H1 (cell line): ENCODE measurements around the gene ADD2. TPM values are rescaled to one million over a fixed set of nuclear protein-coding genes. Genes with fewer than 3 reads are reported as not detected.

ENCODE experiments used
- CTCF ChIA-PET: fragments of 300-600 bp; sonication (Branson Sonifier 250); formaldehyde crosslinking; loops from one replicate; lab custom pipeline; 2021; ENCODE audit not compliant: partially characterized antibody; lab: Charles Lee
- POLR2A ChIA-PET: fragments of 300-600 bp; sonication (Branson Sonifier 250); formaldehyde crosslinking; loops from one replicate; lab custom pipeline; 2021; ENCODE audit warnings: inconsistent platforms; ENCODE audit not compliant: partially characterized antibody; lab: Charles Lee
- DNase-seq, 2 experiments: peaks; one replicate each; pipeline versions ENCODE4 v3.0.0 to v3.0.0-alpha.2; 2010 to 2022; ENCODE audit warnings: low spot score in 2 of 2, low read depth in 1 of 2, mixed read lengths in 1 of 2
- FAIRE-seq: peaks from 2 replicates; lab custom pipeline; 2011; peaks lifted over from hg19 to GRCh38; lab: Jason Lieb, UNC
- H2AFZ ChIP-seq: 2 replicates; pipeline ENCODE4 v1.8.1; 2012; ENCODE audit warnings: low read length, inconsistent platforms
- H2AK5ac ChIP-seq: 2 replicates; pipeline ENCODE4 v1.6.1; 2013; ENCODE audit warnings: low read depth, low read length
- H2BK120ac ChIP-seq: replicated peaks from 2 replicates; pipeline ENCODE3; 2013; ENCODE audit warnings: low read depth, low read length, inconsistent platforms
- H2BK12ac ChIP-seq: 2 replicates; pipeline ENCODE4 v1.6.1; 2013; ENCODE audit warnings: low read depth, low read length
- H2BK15ac ChIP-seq: 2 replicates; pipeline ENCODE4 v1.6.1; 2013; ENCODE audit warnings: low read length
- H2BK20ac ChIP-seq: 2 replicates; pipeline ENCODE4 v1.6.1; 2013; ENCODE audit warnings: low read length
- H2BK5ac ChIP-seq: 2 replicates; pipeline ENCODE4 v1.6.1; 2013; ENCODE audit warnings: low read depth, low read length
- H3K14ac ChIP-seq: 2 replicates; pipeline ENCODE4 v1.6.1; 2013; ENCODE audit warnings: inconsistent platforms; ENCODE audit not compliant: insufficient read length
- H3K18ac ChIP-seq: 2 replicates; pipeline ENCODE4 v1.6.1; 2013; ENCODE audit warnings: low read length; ENCODE audit errors: extremely low read depth
- H3K23ac ChIP-seq: 2 replicates; pipeline ENCODE4 v1.6.1; 2013; ENCODE audit warnings: inconsistent platforms; ENCODE audit not compliant: insufficient read length
- H3K23me2 ChIP-seq: 2 replicates; pipeline ENCODE4 v1.6.1; 2013; ENCODE audit warnings: low read depth, low read length
- H3K27ac ChIP-seq: 2 replicates; pipeline ENCODE4 v1.6.1; 2011; ENCODE audit warnings: low read depth, low read length, inconsistent platforms
- H3K27me3 ChIP-seq, 4 experiments: replicated peaks in 1 of 4; 1 replicate in 1 of 4; 2 replicates in 3 of 4; pipeline versions ENCODE4 v1.6.1 to v1.8.1; 2011 to 2013; ENCODE audit warnings: low read length in 3 of 4, mild to moderate bottlenecking in 3 of 4, inconsistent platforms in 2 of 4, mixed read lengths in 2 of 4, moderate library complexity in 1 of 4; ENCODE audit not compliant: control insufficient read depth in 3 of 4, insufficient read depth in 3 of 4; ENCODE audit errors: extremely low read depth in 1 of 4
- H3K36me3 ChIP-seq, 4 experiments: 2 replicates each; pipeline versions ENCODE4 v1.6.1 to v1.8.1; 2011 to 2013; ENCODE audit warnings: mild to moderate bottlenecking in 4 of 4, low read length in 3 of 4, moderate library complexity in 2 of 4, control low read depth in 1 of 4, inconsistent platforms in 1 of 4; ENCODE audit not compliant: insufficient read depth in 4 of 4, control insufficient read depth in 2 of 4
- H3K4ac ChIP-seq: replicated peaks from 2 replicates; pipeline ENCODE3; 2013; ENCODE audit warnings: low read length, low read depth, mixed read lengths, inconsistent platforms; ENCODE audit not compliant: insufficient read length
- H3K4me1 ChIP-seq, 4 experiments: replicated peaks in 1 of 4; 1 replicate in 1 of 4; 2 replicates in 3 of 4; pipeline versions ENCODE4 v1.6.1 to v1.8.1; 2011 to 2013; ENCODE audit warnings: low read length in 3 of 4, inconsistent platforms in 2 of 4, mixed read lengths in 1 of 4; ENCODE audit not compliant: insufficient read depth in 4 of 4, control insufficient read depth in 3 of 4
- H3K4me2 ChIP-seq, 2 experiments: 2 replicates each; pipeline versions ENCODE4 v1.6.1 to v1.8.1; 2011 to 2013; ENCODE audit warnings: low read depth in 2 of 2, low read length in 2 of 2, control low read depth in 1 of 2, inconsistent platforms in 1 of 2, mild to moderate bottlenecking in 1 of 2; ENCODE audit not compliant: insufficient read depth in 1 of 2
- H3K4me3 ChIP-seq, 4 experiments: fragments of 200-600, 300-600 bp in 1 of 4; sonication (generic), shearing (Covaris generic), sonication (Bioruptor Twin) in 1 of 4; 2 replicates each; pipeline versions ENCODE4 v1.5.1 to v1.8.1; 2011 to 2016; ENCODE audit warnings: low read length in 4 of 4, low read depth in 3 of 4, control low read depth in 2 of 4, inconsistent platforms in 2 of 4, mild to moderate bottlenecking in 2 of 4, mixed read lengths in 1 of 4, moderate library complexity in 1 of 4; ENCODE audit not compliant: insufficient read depth in 2 of 4; ENCODE audit errors: extremely low read depth in 1 of 4
- H3K56ac ChIP-seq: replicated peaks from 2 replicates; pipeline ENCODE3; 2013; ENCODE audit warnings: low read depth, mild to moderate bottlenecking, mixed read lengths, low read length, inconsistent platforms; ENCODE audit not compliant: insufficient read length
- H3K79me1 ChIP-seq: 2 replicates; pipeline ENCODE4 v1.6.1; 2013; ENCODE audit warnings: low read depth, low read length, control low read depth
- H3K79me2 ChIP-seq, 2 experiments: 2 replicates each; pipeline versions ENCODE4 v1.6.1 to v1.8.1; 2012 to 2013; ENCODE audit warnings: low read length in 2 of 2, mild to moderate bottlenecking in 2 of 2, inconsistent platforms in 1 of 2; ENCODE audit not compliant: insufficient read depth in 2 of 2, control insufficient read depth in 1 of 2
- H3K9ac ChIP-seq, 4 experiments: replicated peaks in 1 of 4; 1 replicate in 1 of 4; 2 replicates in 3 of 4; pipeline versions ENCODE4 v1.6.1 to v1.8.1; 2011 to 2013; ENCODE audit warnings: low read depth in 3 of 4, low read length in 3 of 4, control low read depth in 2 of 4, mild to moderate bottlenecking in 2 of 4, moderate library complexity in 2 of 4, inconsistent platforms in 1 of 4; ENCODE audit errors: extremely low read depth in 1 of 4
- H3K9me3 ChIP-seq, 2 experiments: 2 replicates each; pipeline versions ENCODE4 v1.6.1 to v1.8.1; 2012 to 2013; ENCODE audit warnings: mild to moderate bottlenecking in 2 of 2, moderate library complexity in 2 of 2, control low read depth in 1 of 2, inconsistent platforms in 1 of 2, low read depth in 1 of 2, low read length in 1 of 2, mixed read lengths in 1 of 2; ENCODE audit not compliant: insufficient read depth in 2 of 2
- H4K20me1 ChIP-seq, 2 experiments: replicated peaks in 1 of 2; 2 replicates each; pipeline versions ENCODE3 to v1.8.1; 2011 to 2013; ENCODE audit warnings: inconsistent platforms in 2 of 2, low read length in 2 of 2, mild to moderate bottlenecking in 1 of 2; ENCODE audit not compliant: insufficient read depth in 2 of 2, control insufficient read depth in 1 of 2
- H4K5ac ChIP-seq: 2 replicates; pipeline ENCODE4 v1.6.1; 2013; ENCODE audit warnings: low read length, low read depth, mixed read lengths, inconsistent platforms; ENCODE audit not compliant: insufficient read length
- H4K8ac ChIP-seq: 2 replicates; pipeline ENCODE4 v1.8.0; 2013; ENCODE audit warnings: mild to moderate bottlenecking, moderate library complexity, low read length, inconsistent platforms; ENCODE audit not compliant: insufficient read depth; ENCODE audit errors: extremely low read depth
- H4K91ac ChIP-seq: replicated peaks from 2 replicates; pipeline ENCODE3; 2013; ENCODE audit warnings: low read length, mixed read lengths, inconsistent platforms; ENCODE audit not compliant: insufficient read length
- BCL11A ChIP-seq, 2 experiments: IDR thresholded peaks; one replicate each; pipeline ENCODE4 v1.6.1; 2011; ENCODE audit warnings: low read depth in 2 of 2, low read length in 2 of 2, mild to moderate bottlenecking in 2 of 2
- CBX5 ChIP-seq: fragments of 300-800, 300-1000 bp; sonication (generic); IDR thresholded peaks from 2 replicates; pipeline ENCODE4 v1.7.1; 2016; ENCODE audit warnings: antibody characterized with exemption, low read length, low read depth
- CHD1 ChIP-seq: IDR thresholded peaks from 2 replicates; pipeline ENCODE4 v1.6.1; 2012; ENCODE audit warnings: low read depth, low read length, improper control_type of control experiment
- EGR1 ChIP-seq: IDR thresholded peaks from 2 replicates; pipeline ENCODE4 v1.6.1; 2011; ENCODE audit warnings: low read depth, low read length, borderline replicate concordance
- KDM4A ChIP-seq: IDR thresholded peaks from one replicate; pipeline ENCODE4 v1.7.1; 2012; ENCODE audit warnings: low read depth, mild to moderate bottlenecking, moderate library complexity, low read length, inconsistent platforms; ENCODE audit not compliant: severe bottlenecking
- MAFK ChIP-seq: IDR thresholded peaks from 2 replicates; pipeline ENCODE4 v1.6.1; 2012; ENCODE audit warnings: low read depth, mild to moderate bottlenecking, improper control_type of control experiment, low read length
- RBBP5 ChIP-seq: IDR thresholded peaks from 2 replicates; pipeline ENCODE4 v1.7.1; 2012; ENCODE audit warnings: low read depth, mild to moderate bottlenecking, inconsistent platforms, low read length, moderate library complexity, borderline replicate concordance
- SIRT6 ChIP-seq: IDR thresholded peaks from one replicate; pipeline ENCODE4 v1.7.1; 2012; ENCODE audit warnings: low read length, inconsistent platforms
- WGBS, 2 experiments: shearing (Covaris generic) in 1 of 2; methylation state at CpG; one replicate each; pipeline versions ENCODE4 v1.1.6 to v1.1.7; 2013 to 2015; ENCODE audit warnings: low lambda C conversion rate in 2 of 2, mixed read lengths in 2 of 2, inconsistent platforms in 1 of 2, low coverage in 1 of 2, missing lambda C conversion rate in 1 of 2; ENCODE audit not compliant: insufficient replicate concordance in 2 of 2, insufficient coverage in 1 of 2, insufficient read length in 1 of 2; ENCODE audit errors: extremely low coverage in 1 of 2, missing lambda C conversion rate in 1 of 2; 5-methylcytosine and 5-hydroxymethylcytosine counted together
- polyA plus RNA-seq, 7 experiments: library from polyadenylated mRNA; depleted of rRNA in 3 of 7; stranded (reverse) in 5 of 7; unstranded in 2 of 7; fragments of >200 nt in 5 of 7; fragments of 200-250 nt in 2 of 7; gene quantifications; 1 replicate in 5 of 7; 2 replicates in 1 of 7; 4 replicates in 1 of 7; pipeline versions ENCODE4 v1.2.1 to v1.2.3, GENCODE V29; 2011 to 2013; ENCODE audit warnings: missing spikeins in 2 of 7, mixed read lengths in 2 of 7
- total RNA-seq: library from RNA; stranded (reverse); fragmentation: NEBNext Ultra II Directional; extraction: Animal tissue kit (Norgen Biotek cat#: 25700); gene quantifications from 2 replicates; pipeline ENCODE4 v1.2.1, GENCODE V29; 2021
- TF ChIP-seq, protein P1 (sequence below): IDR thresholded peaks from 2 replicates; pipeline ENCODE4 v1.6.1; 2011; ENCODE audit warnings: low read length, improper control_type of control experiment

The ADD2 gene
- total and polyA plus RNA-seq, 2 of the 8 experiments (the other 6 are each of a cell fraction or from before 2014, with no cell fraction given) = 58.5 to 170 TPM

DNA sequence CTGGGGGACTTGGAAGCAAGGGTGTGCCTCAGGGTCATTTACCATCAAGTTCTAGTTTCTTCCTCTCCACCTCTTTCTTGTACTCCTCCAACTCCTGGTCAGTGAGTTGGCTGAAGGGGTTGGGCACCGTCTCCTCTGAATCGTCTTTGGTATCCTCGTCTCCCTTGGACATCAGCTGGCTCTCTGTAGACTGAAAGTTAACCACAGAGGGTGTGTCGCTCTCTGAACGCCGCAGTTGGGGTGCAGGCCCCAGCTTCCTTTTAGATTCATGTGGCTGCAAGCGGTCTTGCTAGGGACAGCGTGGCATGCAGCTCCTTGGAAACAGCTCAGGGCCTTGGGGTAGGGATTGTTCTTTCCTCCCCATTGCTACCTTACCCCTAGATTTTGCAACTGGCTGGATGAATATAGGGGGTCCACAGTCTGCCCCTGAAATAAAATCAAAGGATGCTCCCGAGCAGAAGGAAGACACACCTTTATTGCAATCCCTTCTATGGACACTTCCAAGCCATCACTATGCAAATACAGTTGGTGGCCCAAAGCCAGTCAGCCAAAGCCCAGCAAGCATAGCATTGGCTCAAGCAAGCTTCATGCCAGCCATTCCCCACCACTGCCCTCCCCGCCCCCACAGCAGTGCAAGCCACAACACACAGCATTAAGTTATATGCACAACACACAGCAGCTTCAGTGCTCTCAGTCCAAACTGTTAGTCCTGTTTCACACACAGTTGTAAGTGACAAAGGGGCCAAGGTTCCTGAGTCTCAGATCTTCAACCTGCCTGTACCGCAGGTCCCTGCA lies 93.2 kb downstream of the ADD2 start:
- H3K4me3 ChIP-seq = no peak overlapping the region
- FAIRE-seq (no peak), DNase-seq (no peak)
- no peak overlapping the region for H2BK120ac ChIP-seq
- H2BK20ac ChIP-seq = no peak overlapping the region
- no peak overlapping the region for H2AFZ ChIP-seq
- no peak overlapping the region for H2BK15ac ChIP-seq
- H3K9ac ChIP-seq = no peak overlapping the region
- H2BK5ac ChIP-seq = no peak overlapping the region
- H3K14ac ChIP-seq = no peak overlapping the region
- H4K20me1 ChIP-seq = peaks cover 0 to 2% of the 10 kb centered on the region in 2 experiments
- H3K4me2 ChIP-seq = no peak overlapping the region
- no peak overlapping the region for H3K4ac ChIP-seq
- TF ChIP-seq EGR1 (no peak), MAFK (no peak), RBBP5 (no peak), BCL11A (IDR thresholded peaks at IDR 0.05; ENCODE audit: low read depth in 2 of 2, low read length in 2 of 2) (no peak), KDM4A (no peak), CHD1 (no peak), SIRT6 (no peak), CBX5 (no peak)
- TF ChIP-seq, protein P1, sequence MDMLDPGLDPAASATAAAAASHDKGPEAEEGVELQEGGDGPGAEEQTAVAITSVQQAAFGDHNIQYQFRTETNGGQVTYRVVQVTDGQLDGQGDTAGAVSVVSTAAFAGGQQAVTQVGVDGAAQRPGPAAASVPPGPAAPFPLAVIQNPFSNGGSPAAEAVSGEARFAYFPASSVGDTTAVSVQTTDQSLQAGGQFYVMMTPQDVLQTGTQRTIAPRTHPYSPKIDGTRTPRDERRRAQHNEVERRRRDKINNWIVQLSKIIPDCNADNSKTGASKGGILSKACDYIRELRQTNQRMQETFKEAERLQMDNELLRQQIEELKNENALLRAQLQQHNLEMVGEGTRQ = no peak
- H3K36me3 ChIP-seq = peaks cover 30 to 68% (median 61%) of the 10 kb centered on the region in 4 experiments
- no peak overlapping the region for H3K56ac ChIP-seq
- WGBS, 2 experiments = 91% methylated on average over 11 of the region's 11 CpGs; no CpG with 5 or more reads in 1 of the 2 experiments
- H3K4me1 ChIP-seq = no peaks in the 10 kb centered on the region
- H2AK5ac ChIP-seq = no peak overlapping the region
- H3K27ac ChIP-seq = no peak overlapping the region
- 0 out of 2 replicates have a peak, but pooled peaks cover 2% of the 10 kb centered on the region for H3K79me1 ChIP-seq
- H4K5ac ChIP-seq = no peak overlapping the region
- POLR2A ChIA-PET = interaction anchor here (1.1 to 1.3 kb wide), 2 partner anchors 14 to 381 kb away, joined by 3 to 6 read pairs; no protein-coding TSS in a partner anchor
- H3K18ac ChIP-seq = no peak overlapping the region
- H3K23me2 ChIP-seq = no peaks in the 10 kb centered on the region
- no peak overlapping the region for H4K8ac ChIP-seq
- H3K23ac ChIP-seq = no peak overlapping the region
- no peaks in the 10 kb centered on the region for H3K79me2 ChIP-seq
- no peaks in the 10 kb centered on the region for H3K9me3 ChIP-seq
- H2BK12ac ChIP-seq = no peak overlapping the region
- CTCF ChIA-PET = interaction anchor here (1.0 to 3.7 kb wide), 7 partner anchors 11 to 112 kb away, joined by 3 to 27 read pairs (median 5); no protein-coding TSS in a partner anchor
- H3K27me3 ChIP-seq = no peaks in the 10 kb centered on the region
- H4K91ac ChIP-seq = no peak overlapping the region
